H9 (cell line): ENCODE data around the gene DUSP16. TPM values are rescaled to one million over a fixed set of nuclear protein-coding genes. Genes with fewer than 3 reads are reported as not detected.

Source experiments
- DNase-seq: peaks from one replicate; pipeline ENCODE4 v3.0.0-alpha.2; 2017
- H2AFZ ChIP-seq: one replicate; pipeline ENCODE4 v1.6.1; 2013; ENCODE audit warnings: mild to moderate bottlenecking, low read length, control low read depth, moderate library complexity
- H2AK5ac ChIP-seq: 2 replicates; pipeline ENCODE4 v1.6.1; 2013; ENCODE audit warnings: low read length, control low read depth, mixed read lengths; ENCODE audit not compliant: insufficient read length
- H2BK120ac ChIP-seq: one replicate; pipeline ENCODE4 v1.6.1; 2013; ENCODE audit warnings: low read depth, mild to moderate bottlenecking, low read length, control low read depth, inconsistent platforms; ENCODE audit not compliant: poor library complexity, severe bottlenecking
- H2BK12ac ChIP-seq: 2 replicates; pipeline ENCODE4 v1.6.1; 2013; ENCODE audit warnings: low read length, control low read depth, mixed read lengths, low read depth; ENCODE audit not compliant: insufficient read length
- H2BK15ac ChIP-seq: 2 replicates; pipeline ENCODE4 v1.6.1; 2013; ENCODE audit warnings: low read depth, low read length, control low read depth
- H2BK20ac ChIP-seq: one replicate; pipeline ENCODE4 v1.6.1; 2013; ENCODE audit warnings: low read depth, mild to moderate bottlenecking, low read length, control low read depth, inconsistent platforms; ENCODE audit not compliant: poor library complexity, severe bottlenecking
- H2BK5ac ChIP-seq: 2 replicates; pipeline ENCODE4 v1.6.1; 2013; ENCODE audit warnings: low read length, control low read depth, mixed read lengths; ENCODE audit not compliant: insufficient read length
- H3K14ac ChIP-seq: 2 replicates; pipeline ENCODE4 v1.6.1; 2013; ENCODE audit warnings: low read length, control low read depth; ENCODE audit not compliant: insufficient read depth
- H3K18ac ChIP-seq: 2 replicates; pipeline ENCODE4 v1.6.1; 2013; ENCODE audit warnings: low read depth, mild to moderate bottlenecking, mixed read lengths, low read length, control low read depth; ENCODE audit not compliant: insufficient read length
- H3K23ac ChIP-seq: 2 replicates; pipeline ENCODE4 v1.6.1; 2013; ENCODE audit warnings: low read length, control low read depth, mixed read lengths, low read depth; ENCODE audit not compliant: insufficient read length
- H3K23me2 ChIP-seq: 2 replicates; pipeline ENCODE4 v1.6.1; 2013; ENCODE audit warnings: low read depth, mild to moderate bottlenecking, mixed read lengths, low read length, control low read depth; ENCODE audit not compliant: insufficient read length, poor library complexity, severe bottlenecking
- H3K27ac ChIP-seq: 2 replicates; pipeline ENCODE4 v1.5.1; 2013; ENCODE audit warnings: low read length, control low read depth, mixed read lengths, low read depth; ENCODE audit not compliant: insufficient read length
- H3K27me3 ChIP-seq: 2 replicates; pipeline ENCODE4 v1.6.1; 2013; ENCODE audit warnings: low read length, control low read depth, inconsistent platforms; ENCODE audit not compliant: insufficient read depth
- H3K4ac ChIP-seq: 2 replicates; pipeline ENCODE4 v1.6.1; 2013; ENCODE audit warnings: low read depth, mild to moderate bottlenecking, control low read depth, inconsistent platforms, low read length, moderate library complexity
- H3K4me1 ChIP-seq: 2 replicates; pipeline ENCODE4 v1.6.1; 2013; ENCODE audit warnings: low read length, control low read depth, inconsistent platforms; ENCODE audit not compliant: insufficient read depth
- H3K4me2 ChIP-seq: 2 replicates; pipeline ENCODE4 v1.6.1; 2013; ENCODE audit warnings: low read length, control low read depth, mixed read lengths; ENCODE audit not compliant: insufficient read length, insufficient read depth
- H3K56ac ChIP-seq: 2 replicates; pipeline ENCODE4 v1.6.1; 2013; ENCODE audit warnings: low read depth, mild to moderate bottlenecking, mixed read lengths, low read length, control low read depth; ENCODE audit not compliant: insufficient read length
- H3K79me1 ChIP-seq: 2 replicates; pipeline ENCODE4 v1.6.1; 2013; ENCODE audit warnings: low read depth, mild to moderate bottlenecking, moderate library complexity, low read length, control low read depth, inconsistent platforms; ENCODE audit not compliant: insufficient read depth, poor library complexity, severe bottlenecking
- H3K79me2 ChIP-seq: 2 replicates; pipeline ENCODE4 v1.6.1; 2013; ENCODE audit warnings: low read length, control low read depth, inconsistent platforms; ENCODE audit not compliant: insufficient read depth
- H3K9ac ChIP-seq: 2 replicates; pipeline ENCODE4 v1.6.1; 2013; ENCODE audit warnings: low read length, control low read depth, mixed read lengths; ENCODE audit not compliant: insufficient read length; ENCODE audit errors: extremely low read depth
- H3K9me3 ChIP-seq: one replicate; pipeline ENCODE4 v1.6.1; 2013; ENCODE audit warnings: low read depth, low read length, inconsistent platforms; ENCODE audit not compliant: control insufficient read depth
- H3T11ph ChIP-seq: one replicate; pipeline ENCODE4 v1.6.1; 2013; ENCODE audit warnings: mild to moderate bottlenecking, low read length, control low read depth, inconsistent platforms
- H4K20me1 ChIP-seq: one replicate; pipeline ENCODE4 v1.6.1; 2013; ENCODE audit not compliant: control insufficient read depth, insufficient read length, insufficient read depth
- H4K5ac ChIP-seq: 2 replicates; pipeline ENCODE4 v1.6.1; 2013; ENCODE audit warnings: low read depth, mild to moderate bottlenecking, mixed read lengths, low read length, control low read depth; ENCODE audit not compliant: insufficient read length
- H4K8ac ChIP-seq: replicated peaks from 2 replicates; pipeline ENCODE4 v1.6.1; 2013; ENCODE audit warnings: low read length, control low read depth, mixed read lengths, low read depth; ENCODE audit not compliant: insufficient read length
- H4K91ac ChIP-seq: 2 replicates; pipeline ENCODE4 v1.6.1; 2013; ENCODE audit warnings: low read depth, mild to moderate bottlenecking, moderate library complexity, mixed read lengths, low read length, control low read depth; ENCODE audit not compliant: insufficient read length
- H3K27ac Mint-ChIP-seq, 3 experiments: 2 replicates in 2 of 3; 3 replicates in 1 of 3; pipeline ENCODE4 v1.8.0; 2020 to 2021; ENCODE audit warnings: mixed read lengths in 3 of 3, mild to moderate bottlenecking in 1 of 3, moderate library complexity in 1 of 3
- H3K27me3 Mint-ChIP-seq: 2 replicates; pipeline ENCODE4 v1.8.0; 2021; ENCODE audit warnings: low read depth, mild to moderate bottlenecking, moderate library complexity, mixed read lengths
- H3K36me3 Mint-ChIP-seq, 3 experiments: 2 replicates in 2 of 3; 3 replicates in 1 of 3; pipeline ENCODE4 v1.8.0; 2020 to 2021; ENCODE audit warnings: low read depth in 3 of 3, mixed read lengths in 3 of 3; ENCODE audit not compliant: insufficient read depth in 1 of 3
- H3K4me1 Mint-ChIP-seq, 2 experiments: 2 replicates each; pipeline ENCODE4 v1.8.0; 2020; ENCODE audit warnings: mixed read lengths in 2 of 2
- H3K4me3 Mint-ChIP-seq, 2 experiments: 2 replicates in 1 of 2; 3 replicates in 1 of 2; pipeline ENCODE4 v1.8.0; 2020 to 2021; ENCODE audit warnings: mild to moderate bottlenecking in 2 of 2, mixed read lengths in 2 of 2, moderate library complexity in 1 of 2
- H3K9me3 Mint-ChIP-seq, 2 experiments: 2 replicates in 1 of 2; 3 replicates in 1 of 2; pipeline ENCODE4 v1.8.0; 2020; ENCODE audit warnings: mild to moderate bottlenecking in 2 of 2, mixed read lengths in 2 of 2, moderate library complexity in 1 of 2
- WGBS: extraction: QIAGEN DNeasy Blood & Tissue Kit; methylation state at CpG from one replicate; pipeline ENCODE4 v1.1.7; 2013; ENCODE audit warnings: missing lambda C conversion rate, low lambda C conversion rate, mixed read lengths; ENCODE audit not compliant: insufficient read length; ENCODE audit errors: extremely low coverage; 5-methylcytosine and 5-hydroxymethylcytosine counted together
- total RNA-seq: library from RNA; stranded (reverse); gene quantifications from 2 replicates; pipeline ENCODE4 v1.2.1, GENCODE V29; 2021
- TF ChIP-seq, protein P1 (sequence below): fragments of 200-600 bp; sonication (generic); conservative IDR thresholded peaks from 3 replicates; pipeline ENCODE4 v1.8.0; 2021; ENCODE audit warnings: antibody characterized with exemption, mild to moderate bottlenecking

DUSP16 gene
- total RNA-seq, 1 experiment from 2014 or later: 64.0 TPM

DNA sequence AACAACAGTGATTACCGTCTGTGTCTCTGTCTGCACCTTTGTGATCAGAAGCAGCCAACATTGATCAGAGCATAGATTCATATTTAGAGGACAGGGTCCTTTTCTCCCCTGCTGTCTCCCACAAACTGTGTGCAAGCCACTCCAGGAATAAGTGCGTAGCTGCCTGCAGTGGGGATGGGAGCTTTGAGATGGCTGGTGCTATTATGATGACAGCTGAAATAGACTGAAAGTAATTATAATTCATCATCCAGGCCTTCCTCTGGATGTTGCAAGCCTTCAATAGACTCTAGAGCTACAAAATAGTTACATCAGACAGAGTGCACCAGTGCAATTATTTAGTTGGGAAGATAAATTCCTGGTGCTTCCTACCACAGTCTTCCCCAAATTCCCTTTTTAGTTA, 137.7 kb downstream of the DUSP16 start:
- Histone ChIP-seq H4K5ac (no peak overlapping the region), H3K79me1 (no peaks in the 10 kb centered on the region), H3K27ac (no peak overlapping the region), H3K27me3 (no peaks in the 10 kb centered on the region), H3T11ph (no peak overlapping the region), H2BK20ac (no peak overlapping the region), H3K4me2 (no peak overlapping the region), H3K56ac (no peak overlapping the region), H3K18ac (no peak overlapping the region), H4K91ac (no peak overlapping the region), H4K8ac (no peak overlapping the region), H3K14ac (no peak overlapping the region), H3K9ac (no peak overlapping the region), H3K4ac (no peak overlapping the region), H3K9me3 (no peaks in the 10 kb centered on the region), H4K20me1 (no peaks in the 10 kb centered on the region), H2AFZ (no peak overlapping the region), H3K23ac (no peak overlapping the region), H3K4me1 (no peaks in the 10 kb centered on the region), H2BK120ac (no peak overlapping the region), H3K23me2 (no peaks in the 10 kb centered on the region), H2AK5ac (no peak overlapping the region), H2BK12ac (no peak overlapping the region), H2BK15ac (no peak overlapping the region), H2BK5ac (no peak overlapping the region), H3K79me2 (no peaks in the 10 kb centered on the region)
- Mint-ChIP-seq H3K4me3 (no peak overlapping the region), H3K36me3 (peaks cover 23 to 36% (median 25%) of the 10 kb centered on the region in 3 experiments), H3K27ac (no peak overlapping the region), H3K27me3 (no peaks in the 10 kb centered on the region; the same call in none of the 2 replicates), H3K9me3 (peaks cover 38% of the 10 kb centered on the region in 2 experiments), H3K4me1 (peaks cover 9 to 14% of the 10 kb centered on the region in 2 experiments)
- no CpG with 5 or more reads among the region's 2 CpGs for WGBS
- TF ChIP-seq, protein P1, sequence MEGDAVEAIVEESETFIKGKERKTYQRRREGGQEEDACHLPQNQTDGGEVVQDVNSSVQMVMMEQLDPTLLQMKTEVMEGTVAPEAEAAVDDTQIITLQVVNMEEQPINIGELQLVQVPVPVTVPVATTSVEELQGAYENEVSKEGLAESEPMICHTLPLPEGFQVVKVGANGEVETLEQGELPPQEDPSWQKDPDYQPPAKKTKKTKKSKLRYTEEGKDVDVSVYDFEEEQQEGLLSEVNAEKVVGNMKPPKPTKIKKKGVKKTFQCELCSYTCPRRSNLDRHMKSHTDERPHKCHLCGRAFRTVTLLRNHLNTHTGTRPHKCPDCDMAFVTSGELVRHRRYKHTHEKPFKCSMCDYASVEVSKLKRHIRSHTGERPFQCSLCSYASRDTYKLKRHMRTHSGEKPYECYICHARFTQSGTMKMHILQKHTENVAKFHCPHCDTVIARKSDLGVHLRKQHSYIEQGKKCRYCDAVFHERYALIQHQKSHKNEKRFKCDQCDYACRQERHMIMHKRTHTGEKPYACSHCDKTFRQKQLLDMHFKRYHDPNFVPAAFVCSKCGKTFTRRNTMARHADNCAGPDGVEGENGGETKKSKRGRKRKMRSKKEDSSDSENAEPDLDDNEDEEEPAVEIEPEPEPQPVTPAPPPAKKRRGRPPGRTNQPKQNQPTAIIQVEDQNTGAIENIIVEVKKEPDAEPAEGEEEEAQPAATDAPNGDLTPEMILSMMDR: no peak
- DNase-seq: no peak

Other genes with a start within 250 kb of the DUSP16 start
- 9.1 and 9.8 TPM in 2 replicates for gene MANSC1, start 212.6 kb downstream of the DUSP16 start, total RNA-seq
- 13.4 and 13.9 TPM in 2 replicates for gene BORCS5, start 205.8 kb downstream of the DUSP16 start, total RNA-seq
- 18.1 and 18.3 TPM in 2 replicates for gene CREBL2, start 49.0 kb upstream of the DUSP16 start, total RNA-seq
- gene GPR19, start 133.3 kb upstream of the DUSP16 start, total RNA-seq: 20.4 and 23.4 TPM in 2 replicates
- 27.7 and 28.3 TPM in 2 replicates for gene CDKN1B, start 154.5 kb upstream of the DUSP16 start, total RNA-seq
- gene APOLD1, start 222.8 kb upstream of the DUSP16 start, total RNA-seq: 0.48 and 0.70 TPM in 2 replicates